ENCODE data around the gene WDR90.

GRCh38 chr16:654034-654433 lies 4.9 kb downstream of the WDR90 start:
- no peak for TF ChIP-seq CTCF (IDR thresholded peaks at IDR 0.05)
- no peak for TF ChIP-seq POLR2A (IDR thresholded peaks at IDR 0.05)

Data from adrenal gland (tissue), 5 donors.